Glutamatergic neuron (in vitro differentiated cells): ENCODE measurements around the gene GPRIN1. TPM values are rescaled to one million over a fixed set of nuclear protein-coding genes. Genes with fewer than 3 reads are reported as not detected.

Experiments used
- DNase-seq: peaks from one replicate; pipeline ENCODE4 v3.0.0; 2022
- H3K27ac Mint-ChIP-seq: one replicate; pipeline ENCODE4 v1.8.0; 2020; ENCODE audit warnings: mild to moderate bottlenecking, mixed read lengths, inconsistent platforms; ENCODE audit not compliant: unreplicated experiment
- H3K27me3 Mint-ChIP-seq: one replicate; pipeline ENCODE4 v1.8.0; 2020; ENCODE audit warnings: mild to moderate bottlenecking, moderate library complexity, mixed read lengths, inconsistent platforms; ENCODE audit not compliant: unreplicated experiment
- H3K36me3 Mint-ChIP-seq: one replicate; pipeline ENCODE4 v1.8.0; 2020; ENCODE audit warnings: mild to moderate bottlenecking, mixed read lengths, inconsistent platforms; ENCODE audit not compliant: unreplicated experiment
- H3K4me1 Mint-ChIP-seq: one replicate; pipeline ENCODE4 v1.8.0; 2020; ENCODE audit warnings: mild to moderate bottlenecking, low read depth, mixed read lengths, inconsistent platforms; ENCODE audit not compliant: unreplicated experiment
- H3K4me3 Mint-ChIP-seq: one replicate; pipeline ENCODE4 v1.8.0; 2020; ENCODE audit warnings: mild to moderate bottlenecking, mixed read lengths, inconsistent platforms; ENCODE audit not compliant: unreplicated experiment
- H3K9me3 Mint-ChIP-seq: one replicate; pipeline ENCODE4 v1.8.0; 2020; ENCODE audit warnings: mild to moderate bottlenecking, moderate library complexity, mixed read lengths, inconsistent platforms; ENCODE audit not compliant: unreplicated experiment
- CTCF ChIP-seq: fragments of 200-600 bp; sonication (generic); IDR thresholded peaks from one replicate; pipeline ENCODE4 v1.5.0; 2021; ENCODE audit not compliant: partially characterized antibody, unreplicated experiment
- total RNA-seq: library from RNA; stranded (reverse); fragmentation: NEBNext Ultra II Directional; extraction: Animal tissue kit (Norgen Biotek cat#: 25700); gene quantifications from one replicate; pipeline ENCODE4 v1.2.1, GENCODE V29; 2021; ENCODE audit not compliant: unreplicated experiment

Gene GPRIN1
- total RNA-seq, 1 donor from 2014 or later, result 72.3 TPM

GRCh38 chr5:176575066-176575465, 34.9 kb downstream of the GPRIN1 start:
- Mint-ChIP-seq H3K9me3 (peaks cover 5% of the 10 kb centered on the region), H3K4me1 (peaks cover 4% of the 10 kb centered on the region), H3K27ac (no peak overlapping the region), H3K27me3 (peaks cover 9% of the 10 kb centered on the region), H3K4me3 (no peak overlapping the region), H3K36me3 (no peaks in the 10 kb centered on the region)
- DNase-seq, result no peak
- no peak for TF ChIP-seq CTCF

- Mint-ChIP-seq H3K36me3 (no peaks in the 10 kb centered on the region), H3K4me3 (no peak overlapping the region), H3K4me1 (peaks cover 4% of the 10 kb centered on the region), H3K9me3 (no peaks in the 10 kb centered on the region), H3K27ac (no peak overlapping the region), H3K27me3 (peaks cover 6% of the 10 kb centered on the region)
- peak; percentile 44 for TF ChIP-seq CTCF
- no peak for DNase-seq
Measured at GRCh38 chr5:176574297-176574591, 35.7 kb downstream of the GPRIN1 start.

GRCh38 chr5:176573564-176574296, 36.2 kb downstream of the GPRIN1 start:
- no peak overlapping the region for H3K4me3 Mint-ChIP-seq
- H3K27me3 Mint-ChIP-seq, result peaks cover 6% of the 10 kb centered on the region
- no peaks in the 10 kb centered on the region for H3K36me3 Mint-ChIP-seq
- H3K27ac Mint-ChIP-seq, result no peak overlapping the region
- peak; percentile 85 for TF ChIP-seq CTCF
- H3K9me3 Mint-ChIP-seq, result no peaks in the 10 kb centered on the region
- peak; percentile 89 for DNase-seq
- peaks cover 4% of the 10 kb centered on the region for H3K4me1 Mint-ChIP-seq

- no peak overlapping the region for H3K27ac Mint-ChIP-seq
- peaks cover 2% of the 10 kb centered on the region for H3K27me3 Mint-ChIP-seq
- no peaks in the 10 kb centered on the region for H3K4me1 Mint-ChIP-seq
- no peaks in the 10 kb centered on the region for H3K36me3 Mint-ChIP-seq
- TF ChIP-seq CTCF, result no peak
- H3K9me3 Mint-ChIP-seq, result no peaks in the 10 kb centered on the region
- DNase-seq, result no peak
- no peak overlapping the region for H3K4me3 Mint-ChIP-seq
Measured at GRCh38 chr5:176570044-176570443, 39.9 kb downstream of the GPRIN1 start.

GRCh38 chr5:176568657-176569056, 41.3 kb downstream of the GPRIN1 start:
- Mint-ChIP-seq H3K27me3 (peaks cover 2% of the 10 kb centered on the region), H3K36me3 (no peaks in the 10 kb centered on the region), H3K9me3 (no peaks in the 10 kb centered on the region), H3K4me1 (no peaks in the 10 kb centered on the region), H3K4me3 (no peak overlapping the region), H3K27ac (no peak overlapping the region)
- no peak for DNase-seq
- TF ChIP-seq CTCF, result no peak
